ENCODE results near the gene NPLOC4.

DNA sequence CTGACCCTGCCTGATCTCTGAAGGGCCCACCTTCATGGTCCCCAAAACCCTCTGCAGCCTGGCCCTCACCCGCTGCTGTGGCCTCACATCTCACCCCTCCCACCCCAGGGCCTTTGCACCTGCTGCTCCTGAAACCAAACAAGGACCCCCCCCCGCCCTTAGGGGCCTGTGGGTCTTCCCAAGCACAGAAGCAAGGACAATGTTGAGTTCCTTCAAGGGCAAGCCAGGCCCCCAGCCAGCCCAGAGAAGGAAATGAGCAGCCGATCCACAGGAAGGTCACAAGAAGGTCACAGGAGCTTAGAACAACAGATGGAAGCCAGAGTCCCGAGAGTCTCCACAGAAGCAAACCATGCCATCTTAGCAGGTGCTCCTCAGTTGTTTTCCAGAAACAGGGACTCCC lies 19.9 kb upstream of the NPLOC4 start:
- TF ChIP-seq, protein P1, sequence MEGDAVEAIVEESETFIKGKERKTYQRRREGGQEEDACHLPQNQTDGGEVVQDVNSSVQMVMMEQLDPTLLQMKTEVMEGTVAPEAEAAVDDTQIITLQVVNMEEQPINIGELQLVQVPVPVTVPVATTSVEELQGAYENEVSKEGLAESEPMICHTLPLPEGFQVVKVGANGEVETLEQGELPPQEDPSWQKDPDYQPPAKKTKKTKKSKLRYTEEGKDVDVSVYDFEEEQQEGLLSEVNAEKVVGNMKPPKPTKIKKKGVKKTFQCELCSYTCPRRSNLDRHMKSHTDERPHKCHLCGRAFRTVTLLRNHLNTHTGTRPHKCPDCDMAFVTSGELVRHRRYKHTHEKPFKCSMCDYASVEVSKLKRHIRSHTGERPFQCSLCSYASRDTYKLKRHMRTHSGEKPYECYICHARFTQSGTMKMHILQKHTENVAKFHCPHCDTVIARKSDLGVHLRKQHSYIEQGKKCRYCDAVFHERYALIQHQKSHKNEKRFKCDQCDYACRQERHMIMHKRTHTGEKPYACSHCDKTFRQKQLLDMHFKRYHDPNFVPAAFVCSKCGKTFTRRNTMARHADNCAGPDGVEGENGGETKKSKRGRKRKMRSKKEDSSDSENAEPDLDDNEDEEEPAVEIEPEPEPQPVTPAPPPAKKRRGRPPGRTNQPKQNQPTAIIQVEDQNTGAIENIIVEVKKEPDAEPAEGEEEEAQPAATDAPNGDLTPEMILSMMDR (IDR thresholded peaks at IDR 0.05), result no peak
- TF ChIP-seq ZFX (IDR thresholded peaks at IDR 0.05; ENCODE audit: borderline replicate concordance), result no peak

Data from 22Rv1 (cell line).